ENCODE results near the gene ABCC1.

DNA sequence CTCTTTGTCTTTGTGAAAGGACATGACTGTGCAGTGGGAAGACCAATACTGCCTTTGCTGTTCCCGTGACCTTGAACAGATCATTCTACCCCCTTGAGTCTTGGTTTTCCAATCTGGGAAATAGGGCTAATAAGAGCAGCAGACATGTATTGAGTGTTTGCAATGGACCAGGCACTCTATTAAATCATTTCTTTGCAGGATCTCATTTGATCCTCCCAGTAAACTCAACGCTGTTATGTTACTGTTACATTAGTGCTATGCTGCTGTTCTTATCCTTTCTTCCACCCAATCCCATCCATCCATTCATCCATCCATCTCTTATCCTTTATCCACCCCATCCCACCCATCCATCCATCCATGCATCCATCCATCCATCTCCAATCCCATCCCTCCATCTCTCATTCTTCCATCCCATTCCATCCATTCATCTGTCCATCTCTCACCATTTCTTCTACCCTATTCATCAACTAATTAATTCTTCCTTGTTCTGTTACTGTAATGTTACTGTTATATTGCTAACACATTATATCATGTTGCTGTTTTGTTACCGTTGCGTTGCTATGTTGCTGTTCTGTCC, 208.8 kb downstream of the ABCC1 start:
- TF ChIP-seq HOXC10 (CRISPR knock-in tag; IDR thresholded peaks at IDR 0.05) (no peak), ZNF629 (tag by site-specific recombination; IDR thresholded peaks at IDR 0.05) (no peak), CTCF (tag by site-specific recombination; IDR thresholded peaks at IDR 0.05) (no peak), ZBTB7A (tag by site-specific recombination; IDR thresholded peaks at IDR 0.05; ENCODE audit: low read depth) (no peak), ZNF768 (tag by site-specific recombination; IDR thresholded peaks at IDR 0.05) (no peak), ZFP3 (tag by site-specific recombination; IDR thresholded peaks at IDR 0.05; ENCODE audit: low read depth) (no peak), ZNF37A (tag by site-specific recombination; IDR thresholded peaks at IDR 0.05) (no peak), ZNF837 (tag by site-specific recombination; IDR thresholded peaks at IDR 0.05) (no peak), ZNF24 (tag by site-specific recombination; IDR thresholded peaks at IDR 0.05) (no peak), ZNF23 (tag by site-specific recombination; IDR thresholded peaks at IDR 0.05; ENCODE audit: borderline replicate concordance) (no peak)
- TF ChIP-seq, protein P1, sequence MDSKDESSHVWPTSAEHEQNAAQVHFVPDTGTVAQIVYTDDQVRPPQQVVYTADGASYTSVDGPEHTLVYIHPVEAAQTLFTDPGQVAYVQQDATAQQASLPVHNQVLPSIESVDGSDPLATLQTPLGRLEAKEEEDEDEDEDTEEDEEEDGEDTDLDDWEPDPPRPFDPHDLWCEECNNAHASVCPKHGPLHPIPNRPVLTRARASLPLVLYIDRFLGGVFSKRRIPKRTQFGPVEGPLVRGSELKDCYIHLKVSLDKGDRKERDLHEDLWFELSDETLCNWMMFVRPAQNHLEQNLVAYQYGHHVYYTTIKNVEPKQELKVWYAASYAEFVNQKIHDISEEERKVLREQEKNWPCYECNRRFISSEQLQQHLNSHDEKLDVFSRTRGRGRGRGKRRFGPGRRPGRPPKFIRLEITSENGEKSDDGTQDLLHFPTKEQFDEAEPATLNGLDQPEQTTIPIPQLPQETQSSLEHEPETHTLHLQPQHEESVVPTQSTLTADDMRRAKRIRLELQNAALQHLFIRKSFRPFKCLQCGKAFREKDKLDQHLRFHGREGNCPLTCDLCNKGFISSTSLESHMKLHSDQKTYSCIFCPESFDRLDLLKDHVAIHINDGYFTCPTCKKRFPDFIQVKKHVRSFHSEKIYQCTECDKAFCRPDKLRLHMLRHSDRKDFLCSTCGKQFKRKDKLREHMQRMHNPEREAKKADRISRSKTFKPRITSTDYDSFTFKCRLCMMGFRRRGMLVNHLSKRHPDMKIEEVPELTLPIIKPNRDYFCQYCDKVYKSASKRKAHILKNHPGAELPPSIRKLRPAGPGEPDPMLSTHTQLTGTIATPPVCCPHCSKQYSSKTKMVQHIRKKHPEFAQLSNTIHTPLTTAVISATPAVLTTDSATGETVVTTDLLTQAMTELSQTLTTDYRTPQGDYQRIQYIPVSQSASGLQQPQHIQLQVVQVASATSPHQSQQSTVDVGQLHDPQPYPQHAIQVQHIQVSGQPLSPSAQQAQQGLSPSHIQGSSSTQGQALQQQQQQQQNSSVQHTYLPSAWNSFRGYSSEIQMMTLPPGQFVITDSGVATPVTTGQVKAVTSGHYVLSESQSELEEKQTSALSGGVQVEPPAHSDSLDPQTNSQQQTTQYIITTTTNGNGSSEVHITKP (tag by site-specific recombination; IDR thresholded peaks at IDR 0.05) = no peak
